Spinal cord (tissue), 10 donors: ENCODE results near the gene TGM3. TPM values are rescaled to one million over a fixed set of nuclear protein-coding genes. Genes with fewer than 3 reads are reported as not detected.
A peak's percentile ranks its signal among the peaks of the same experiment; 100 is the strongest.
"Not testable (repeated sequence)": the region's sequence is repeated elsewhere in the genome, so short reads cannot be mapped to it uniquely, and the experiment has no call there.

Source experiments
- DNase-seq, 6 donors: peaks; one replicate each; pipeline versions ENCODE4 v3.0.0 to v3.0.0-alpha.2; 2013 to 2015; ENCODE audit warnings: low spot score in 6 of 6, low read depth in 4 of 6
- H3K27ac ChIP-seq: one replicate; pipeline ENCODE4 v1.5.1; 2013; ENCODE audit warnings: low read depth, low read length, control low read depth
- H3K27me3 ChIP-seq: one replicate; pipeline ENCODE4 v1.6.1; 2013; ENCODE audit warnings: low read length; ENCODE audit not compliant: control insufficient read depth, insufficient read depth
- H3K36me3 ChIP-seq: one replicate; pipeline ENCODE4 v1.6.1; 2013; ENCODE audit warnings: low read length; ENCODE audit not compliant: control insufficient read depth, insufficient read depth
- H3K4me1 ChIP-seq: one replicate; pipeline ENCODE4 v1.6.1; 2013; ENCODE audit warnings: low read length; ENCODE audit not compliant: control insufficient read depth, insufficient read depth
- H3K4me3 ChIP-seq: one replicate; pipeline ENCODE4 v1.5.1; 2013; ENCODE audit warnings: low read depth, low read length, control low read depth
- H3K9me3 ChIP-seq: one replicate; pipeline ENCODE4 v1.6.1; 2013; ENCODE audit warnings: low read length; ENCODE audit not compliant: control insufficient read depth, insufficient read depth
- WGBS: methylation state at CpG from one replicate; pipeline ENCODE4 v1.1.5; 2013; ENCODE audit warnings: missing lambda C conversion rate; ENCODE audit not compliant: insufficient coverage; 5-methylcytosine and 5-hydroxymethylcytosine counted together
- polyA plus RNA-seq, 2 donors: library from polyadenylated mRNA; unstranded; fragments of 120-200 nt; gene quantifications; one replicate each; pipeline ENCODE4 v1.2.1, GENCODE V29; 2013; ENCODE audit not compliant: insufficient read length in 2 of 2
- total RNA-seq, 2 donors: library from RNA; depleted of rRNA in 1 of 2; stranded (reverse); fragments of 120-200 nt in 1 of 2; fragments of >200 nt in 1 of 2; gene quantifications; one replicate each; pipeline versions ENCODE4 v1.2.3 to v1.2.4, GENCODE V29; 2013 to 2014
- donor health status: healthy.

Gene TGM3
- total and polyA plus RNA-seq, 4 donors = 0.39 to 1.3 (median 0.39) TPM

DNA sequence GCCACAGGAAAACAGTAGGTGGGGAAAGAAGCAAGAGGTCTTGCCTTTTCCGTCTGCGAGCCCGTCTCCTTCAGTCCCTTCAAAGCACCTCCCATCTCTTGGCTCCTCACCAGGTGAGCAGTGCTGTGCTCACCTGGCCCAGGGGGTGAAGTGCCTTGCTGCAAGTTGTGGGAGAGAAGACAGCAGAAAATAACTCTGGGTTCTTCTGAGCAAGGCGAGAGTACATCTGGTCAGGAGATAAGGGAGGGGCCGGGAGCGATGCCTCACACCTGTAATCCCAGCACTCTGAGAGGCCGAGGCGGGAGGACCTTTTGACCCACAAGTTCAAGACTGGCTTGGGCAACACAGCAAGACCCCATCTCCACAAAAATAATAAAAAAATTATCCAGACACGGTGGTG is 35.6 kb upstream of the TGM3 start:
- H3K4me3 ChIP-seq = no peak overlapping the region
- H3K36me3 ChIP-seq = no peaks in the 10 kb centered on the region
- WGBS = 100% methylated on average over 4 of the region's 9 CpGs
- H3K9me3 ChIP-seq = no peaks in the 10 kb centered on the region
- no peak overlapping the region for H3K27ac ChIP-seq
- no peak for DNase-seq
- no peaks in the 10 kb centered on the region for H3K4me1 ChIP-seq
- no peaks in the 10 kb centered on the region for H3K27me3 ChIP-seq

DNA sequence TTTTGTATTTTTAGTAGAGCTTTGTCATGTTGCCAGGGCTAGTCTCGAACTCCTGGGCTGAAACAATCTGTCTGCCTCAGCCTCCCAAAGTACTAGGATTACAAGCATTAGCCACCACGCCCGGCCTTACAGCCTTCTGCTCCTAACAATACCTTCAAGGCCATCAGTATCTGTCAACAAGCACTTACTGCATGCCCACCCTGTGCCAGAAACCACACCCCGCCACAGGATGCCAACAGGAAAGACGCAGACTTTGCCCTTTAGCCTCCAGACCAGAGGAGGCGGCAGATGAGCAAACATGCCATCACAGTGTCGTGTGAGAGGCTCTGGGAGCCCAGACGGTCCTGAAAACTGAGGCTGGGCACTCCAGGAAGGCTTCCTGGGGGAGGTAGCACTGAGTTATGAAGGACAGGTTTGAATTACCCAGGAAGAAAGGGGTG is 34.7 kb upstream of the TGM3 start:
- Histone ChIP-seq H3K27ac (no peak overlapping the region), H3K9me3 (no peaks in the 10 kb centered on the region), H3K27me3 (no peaks in the 10 kb centered on the region), H3K4me3 (no peak overlapping the region), H3K36me3 (no peaks in the 10 kb centered on the region), H3K4me1 (no peaks in the 10 kb centered on the region)
- DNase-seq = no peak
- 78% methylated on average over 8 of the region's 8 CpGs for WGBS

DNA sequence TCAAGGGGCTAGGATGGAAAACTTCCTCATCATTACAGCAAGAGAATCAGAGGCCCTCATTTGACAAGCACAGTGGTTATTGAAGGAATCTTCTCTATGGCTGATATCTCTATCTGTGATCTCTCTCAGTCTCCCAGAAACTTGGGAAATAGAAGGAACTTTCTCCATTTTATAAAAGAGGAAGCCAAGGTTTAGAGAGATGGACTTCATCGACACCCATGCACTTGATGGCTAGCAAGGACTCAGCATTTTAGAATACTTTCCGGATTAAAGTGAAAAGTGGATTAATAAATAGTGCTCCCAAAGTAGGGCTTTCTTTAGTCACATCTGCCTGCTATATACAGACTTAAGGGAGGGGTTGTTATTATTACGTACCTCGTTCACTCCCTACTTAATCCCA is 34.2 kb upstream of the TGM3 start:
- DNase-seq = no peak
- no CpG with 5 or more reads among the region's 4 CpGs for WGBS
- H3K9me3 ChIP-seq = no peaks in the 10 kb centered on the region
- H3K4me3 ChIP-seq = no peak overlapping the region
- no peaks in the 10 kb centered on the region for H3K4me1 ChIP-seq
- H3K27me3 ChIP-seq = no peaks in the 10 kb centered on the region
- no peak overlapping the region for H3K27ac ChIP-seq
- no peaks in the 10 kb centered on the region for H3K36me3 ChIP-seq

DNA sequence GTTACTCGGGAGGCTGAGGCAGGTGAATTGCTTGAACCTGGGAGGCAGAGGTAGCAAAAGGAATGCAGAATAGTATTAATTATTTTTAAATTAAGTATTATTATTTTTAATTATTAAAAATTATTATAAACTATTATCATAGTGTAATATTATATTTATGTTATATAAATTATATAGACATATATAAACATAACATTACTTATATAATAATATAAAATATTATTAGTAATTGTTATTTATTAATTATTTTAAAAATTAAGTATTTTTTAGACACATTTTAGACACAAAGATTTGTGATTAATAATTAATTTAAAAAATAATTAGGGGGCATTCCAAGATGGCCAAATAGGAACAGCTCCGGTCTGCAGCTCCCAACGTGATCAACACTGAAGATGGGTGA is 31.7 kb upstream of the TGM3 start:
- Histone ChIP-seq H3K9me3 (no peaks in the 10 kb centered on the region), H3K36me3 (no peaks in the 10 kb centered on the region), H3K27me3 (no peaks in the 10 kb centered on the region), H3K27ac (no peak overlapping the region), H3K4me3 (no peak overlapping the region), H3K4me1 (no peaks in the 10 kb centered on the region)
- no peak for DNase-seq
- WGBS = 96% methylated on average over 2 of the region's 3 CpGs

DNA sequence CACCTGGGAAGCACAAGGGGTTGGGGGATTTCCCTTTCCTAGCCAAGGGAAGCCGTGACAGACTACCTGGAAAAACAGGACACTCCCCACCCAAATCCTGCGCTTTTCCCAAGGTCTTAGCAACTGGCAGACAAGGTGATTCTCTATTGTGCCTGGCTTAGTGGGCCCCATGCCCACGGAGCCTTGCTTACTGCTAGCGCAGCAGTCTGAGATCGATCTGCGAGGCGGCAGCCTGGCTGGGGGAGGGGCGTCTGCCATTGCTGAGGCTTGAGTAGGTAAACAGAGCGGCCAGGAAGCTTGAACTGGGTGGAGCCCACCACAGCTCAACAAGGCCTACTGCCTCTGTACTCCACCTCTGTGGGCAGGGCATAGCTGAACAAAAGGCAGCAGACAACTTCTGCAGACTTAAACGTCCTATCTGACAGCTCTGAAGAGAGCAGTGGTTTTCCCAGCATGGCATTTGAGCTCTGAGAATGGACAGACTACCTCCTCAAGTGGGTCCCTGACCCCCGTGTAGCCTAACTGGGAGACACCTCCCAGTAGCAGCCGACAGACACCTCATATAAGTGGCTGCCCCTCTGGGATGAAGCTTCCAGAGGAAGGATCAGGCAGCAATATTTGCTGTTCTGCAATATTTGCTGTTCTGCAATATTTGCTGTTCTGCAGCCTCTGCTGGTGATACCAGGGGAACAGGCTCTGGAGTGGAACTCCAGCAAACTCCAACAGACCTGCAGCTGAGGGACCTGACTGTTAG is 31.0 kb upstream of the TGM3 start:
- H3K27me3 ChIP-seq, H3K36me3 ChIP-seq, H3K4me1 ChIP-seq, H3K9me3 ChIP-seq, H3K4me3 ChIP-seq, DNase-seq, H3K27ac ChIP-seq: not testable (repeated sequence)
- WGBS = 52% methylated on average over 9 of the region's 12 CpGs

DNA sequence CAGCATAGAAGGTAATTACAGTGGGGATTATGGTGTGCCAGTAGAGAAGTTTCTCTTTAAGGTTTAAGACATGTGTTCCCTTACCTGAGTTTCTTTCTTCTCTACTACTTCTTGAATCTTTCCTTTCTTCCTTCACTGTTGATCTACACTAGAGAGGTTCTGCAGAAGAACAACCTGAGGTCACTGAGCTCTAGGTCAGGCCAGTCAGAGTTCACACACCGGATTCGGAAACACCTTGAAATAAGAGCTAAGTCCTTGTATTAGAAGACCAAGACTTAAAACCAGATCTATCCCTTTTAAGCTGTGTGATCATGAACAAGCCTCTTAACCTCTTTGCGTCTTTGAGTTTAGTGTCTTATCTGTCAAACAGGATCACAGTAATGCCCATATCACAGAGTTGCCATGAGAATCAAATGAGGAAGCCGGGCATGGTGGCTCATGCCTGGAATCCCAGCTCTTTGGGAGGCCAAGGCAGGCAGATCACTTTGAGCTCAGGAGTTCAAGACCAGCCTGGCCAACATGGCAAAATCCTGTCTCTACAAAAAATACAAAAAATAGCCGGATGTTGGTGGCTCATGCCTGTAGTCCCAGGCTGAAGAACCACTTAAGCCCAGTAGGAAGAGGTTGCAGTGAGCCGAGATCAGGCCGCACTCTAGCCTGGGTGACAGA is 22.0 kb upstream of the TGM3 start:
- 94% methylated on average over 7 of the region's 7 CpGs for WGBS

DNA sequence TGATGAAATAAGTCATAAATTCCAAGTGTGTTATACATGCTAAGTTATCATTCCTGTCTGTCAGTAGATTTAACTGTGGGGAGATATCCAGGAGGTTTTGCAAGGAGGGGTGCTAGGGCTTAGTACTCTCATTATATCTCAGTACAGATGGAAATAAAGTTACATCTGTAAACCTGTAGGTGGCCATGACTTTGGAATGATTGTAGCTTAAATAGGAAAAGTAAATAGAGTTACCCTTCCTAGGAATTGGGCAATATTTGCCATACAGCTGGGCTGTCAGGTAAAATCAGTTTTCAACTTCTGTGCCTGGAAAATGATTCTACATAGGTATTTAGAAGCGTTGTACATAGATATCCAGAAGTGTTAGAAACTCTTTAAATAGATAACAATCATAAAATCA is 19.8 kb upstream of the TGM3 start:
- no CpG with 5 or more reads among the region's 1 CpG for WGBS

More for the DNA sequence above, 22.0 kb upstream of the TGM3 start:
- no peak for DNase-seq
- H3K27ac ChIP-seq = no peak overlapping the region
- no peaks in the 10 kb centered on the region for H3K27me3 ChIP-seq
- no peak overlapping the region for H3K4me3 ChIP-seq
- H3K4me1 ChIP-seq = no peaks in the 10 kb centered on the region
- H3K9me3 ChIP-seq = no peaks in the 10 kb centered on the region
- no peaks in the 10 kb centered on the region for H3K36me3 ChIP-seq

DNA sequence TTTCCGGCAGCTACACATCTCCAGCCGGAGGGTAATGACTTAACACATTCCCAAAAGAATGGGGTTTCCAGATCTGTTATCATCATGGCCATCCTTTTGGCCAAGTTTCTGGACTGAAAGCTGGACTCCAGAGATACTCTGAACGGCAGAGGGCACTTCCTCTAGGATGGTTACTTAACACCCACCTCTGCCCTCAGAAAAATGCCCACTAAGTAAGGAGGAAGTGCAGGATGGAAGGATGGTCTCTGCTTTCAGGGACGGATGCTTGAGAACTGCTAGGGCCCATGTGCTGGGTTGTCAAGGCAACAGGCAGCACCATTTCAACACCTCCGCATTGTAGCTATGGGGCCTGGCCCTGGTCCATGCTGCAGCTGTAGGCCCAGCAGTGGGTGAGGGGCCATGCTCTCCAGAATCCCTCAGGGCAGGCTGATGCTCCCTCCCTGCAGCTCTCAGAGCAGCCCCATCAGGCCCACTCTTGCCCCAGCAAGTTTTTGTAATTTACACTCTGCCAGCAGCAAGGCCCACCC is 16.5 kb upstream of the TGM3 start:
- 36% methylated on average over 4 of the region's 5 CpGs for WGBS
- Histone ChIP-seq H3K4me3 (no peak overlapping the region), H3K4me1 (peaks cover 6% of the 10 kb centered on the region), H3K27me3 (no peaks in the 10 kb centered on the region), H3K27ac (no peak overlapping the region), H3K9me3 (no peaks in the 10 kb centered on the region), H3K36me3 (no peaks in the 10 kb centered on the region)
- peak in 4 of 6 donors; percentile 23 to 78 (median 43) for DNase-seq

More for the DNA sequence above, 19.8 kb upstream of the TGM3 start:
- Histone ChIP-seq H3K27me3 (no peaks in the 10 kb centered on the region), H3K27ac (no peak overlapping the region), H3K36me3 (no peaks in the 10 kb centered on the region), H3K4me3 (no peak overlapping the region), H3K9me3 (no peaks in the 10 kb centered on the region), H3K4me1 (peaks cover 6% of the 10 kb centered on the region)
- no peak for DNase-seq

DNA sequence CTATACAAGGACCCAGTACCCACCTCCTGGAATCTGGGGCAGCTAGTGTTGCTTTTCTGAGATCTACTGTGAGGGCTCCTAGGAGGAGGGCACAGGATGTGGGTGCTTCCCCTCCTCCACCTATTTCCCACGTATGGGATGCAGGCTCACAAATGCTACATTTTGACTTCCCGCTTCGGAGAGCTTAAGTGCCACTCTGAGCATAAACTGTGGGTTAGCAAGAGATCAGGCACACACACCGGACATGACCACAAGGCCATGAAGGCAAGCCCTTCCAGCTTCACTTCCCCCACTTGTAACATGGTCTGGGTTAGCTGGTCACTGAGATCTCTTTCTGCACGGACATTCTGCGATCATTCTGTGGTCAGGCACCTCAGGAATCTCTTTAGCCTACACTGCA is 15.7 kb upstream of the TGM3 start:
- no peaks in the 10 kb centered on the region for H3K36me3 ChIP-seq
- DNase-seq = no peak
- no peak overlapping the region for H3K27ac ChIP-seq
- H3K4me3 ChIP-seq = no peak overlapping the region
- 80% methylated on average over 6 of the region's 6 CpGs for WGBS
- no peaks in the 10 kb centered on the region for H3K9me3 ChIP-seq
- peaks cover 6% of the 10 kb centered on the region for H3K4me1 ChIP-seq
- no peaks in the 10 kb centered on the region for H3K27me3 ChIP-seq

DNA sequence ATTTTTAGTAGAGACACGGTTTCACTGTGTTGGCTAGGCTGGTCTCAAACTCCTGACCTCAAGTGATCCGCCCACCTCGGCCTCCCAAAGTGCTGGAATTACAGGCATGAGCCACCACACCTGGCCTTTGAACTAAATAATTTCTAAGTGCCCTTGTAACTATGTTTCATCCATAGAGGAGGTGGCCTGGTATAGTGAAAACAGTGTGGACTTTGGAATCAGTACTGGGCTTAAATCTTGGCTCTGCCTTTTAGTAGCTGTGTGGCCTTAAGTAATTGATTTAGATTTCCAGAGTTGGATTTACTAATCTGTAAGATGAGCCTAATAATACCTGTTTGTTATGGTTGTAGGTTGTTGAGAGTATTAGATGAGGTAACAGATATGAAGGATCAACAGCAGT is 14.2 kb upstream of the TGM3 start:
- DNase-seq = no peak
- 100% methylated on average over 1 of the region's 3 CpGs for WGBS
- Histone ChIP-seq H3K9me3 (no peaks in the 10 kb centered on the region), H3K4me3 (no peak overlapping the region), H3K27ac (no peak overlapping the region), H3K36me3 (no peaks in the 10 kb centered on the region), H3K27me3 (no peaks in the 10 kb centered on the region), H3K4me1 (peaks cover 6% of the 10 kb centered on the region)
